HepG2 (cell line): ENCODE data around the gene CHDH. TPM values are rescaled to one million over a fixed set of nuclear protein-coding genes. Genes with fewer than 3 reads are reported as not detected.
A peak's percentile ranks its signal among the peaks of the same experiment; 100 is the strongest.

Experiments
- CHD2 ChIP-seq: IDR thresholded peaks from 2 replicates; pipeline ENCODE4 v1.6.1; 2011; ENCODE audit warnings: low read depth, low read length, improper control_type of control experiment
- DDIT3 ChIP-seq: sonication (generic); formaldehyde crosslinking; IDR thresholded peaks from 2 replicates; pipeline ENCODE4 v1.4.0; 2020; ENCODE audit warnings: mild to moderate bottlenecking, missing genetic modification reagents
- FOXA1 ChIP-seq, 2 experiments: fragments of 450-650 bp in 1 of 2; sonication (generic) in 1 of 2; formaldehyde crosslinking in 1 of 2; IDR thresholded peaks; 2 replicates each; pipeline versions ENCODE4 v1.4.0 to v1.6.1; 2016 to 2020; ENCODE audit warnings: missing genetic modification reagents in 1 of 2
- HNRNPUL1 ChIP-seq: fragments of 200-400 bp; formaldehyde crosslinking; IDR thresholded peaks from 2 replicates; pipeline ENCODE4 v1.6.1; 2017; ENCODE audit warnings: low read depth, mild to moderate bottlenecking, low read length, moderate library complexity
- PATZ1 ChIP-seq: sonication (generic); formaldehyde crosslinking; IDR thresholded peaks from 2 replicates; pipeline ENCODE4 v1.4.0; 2020; ENCODE audit warnings: missing genetic modification reagents
- STAT6 ChIP-seq: sonication (generic); formaldehyde crosslinking; IDR thresholded peaks from 2 replicates; pipeline ENCODE4 v1.4.0; 2020; ENCODE audit warnings: missing genetic modification reagents, mild to moderate bottlenecking, borderline replicate concordance
- TFE3 ChIP-seq: IDR thresholded peaks from 2 replicates; pipeline ENCODE4 v1.6.1; 2016
- TGIF2 ChIP-seq: IDR thresholded peaks from 2 replicates; pipeline ENCODE4 v1.6.1; 2016; ENCODE audit warnings: control low read depth, missing compliant biosample characterization
- ZMYM3 ChIP-seq: sonication (generic); formaldehyde crosslinking; IDR thresholded peaks from 2 replicates; pipeline ENCODE4 v1.5.1; 2020; ENCODE audit warnings: mild to moderate bottlenecking, missing genetic modification reagents
- ZNF160 ChIP-seq: sonication (generic); formaldehyde crosslinking; IDR thresholded peaks from 2 replicates; pipeline ENCODE4 v1.8.0; 2022; ENCODE audit warnings: mild to moderate bottlenecking, inconsistent platforms, missing genetic modification reagents
- ZNF280B ChIP-seq: sonication (generic); formaldehyde crosslinking; IDR thresholded peaks from 2 replicates; pipeline ENCODE4 v1.5.0; 2020; ENCODE audit warnings: missing genetic modification reagents, mild to moderate bottlenecking, borderline replicate concordance
- ZNF33A ChIP-seq: sonication (generic); formaldehyde crosslinking; IDR thresholded peaks from 2 replicates; pipeline ENCODE4 v1.5.1; 2020; ENCODE audit warnings: missing genetic modification reagents, mild to moderate bottlenecking, moderate library complexity, borderline replicate concordance
- ZNF451 ChIP-seq: sonication (generic); formaldehyde crosslinking; IDR thresholded peaks from 2 replicates; pipeline ENCODE4 v1.5.0; 2020; ENCODE audit warnings: mild to moderate bottlenecking, missing genetic modification reagents
- ZNF567 ChIP-seq: sonication (generic); formaldehyde crosslinking; IDR thresholded peaks from 2 replicates; pipeline ENCODE4 v1.8.1; 2023; ENCODE audit warnings: mild to moderate bottlenecking, missing genetic modification reagents, borderline replicate concordance
- ZNF569 ChIP-seq: sonication (generic); formaldehyde crosslinking; IDR thresholded peaks from 2 replicates; pipeline ENCODE4 v1.5.0; 2020; ENCODE audit warnings: mild to moderate bottlenecking, missing genetic modification reagents, moderate library complexity, borderline replicate concordance
- ZNF761 ChIP-seq: sonication (generic); formaldehyde crosslinking; conservative IDR thresholded peaks from 2 replicates; pipeline ENCODE4 v1.4.0; 2020; ENCODE audit warnings: mild to moderate bottlenecking, missing genetic modification reagents
- ZNF800 ChIP-seq: sonication (generic); formaldehyde crosslinking; IDR thresholded peaks from 2 replicates; pipeline ENCODE4 v1.4.0; 2020; ENCODE audit warnings: missing genetic modification reagents
- polyA plus RNA-seq, 8 experiments: library from polyadenylated mRNA; depleted of rRNA in 3 of 8; stranded (reverse) in 7 of 8; unstranded in 1 of 8; fragments of >200 nt; fragmentation: Illumina TruSeq in 4 of 8; extraction: Trizol in 4 of 8; gene quantifications; 2 replicates each; pipeline versions ENCODE4 v1.2.1 to v1.2.3, GENCODE V29; 2011 to 2016; ENCODE audit warnings: low read depth in 4 of 8, missing spikeins in 1 of 8, mixed read lengths in 1 of 8; ENCODE audit not compliant: insufficient read depth in 1 of 8
- total RNA-seq, 5 experiments: library from RNA; depleted of rRNA; stranded (reverse); fragments of >200 nt; fragmentation: Illumina TruSeq; extraction: Trizol; gene quantifications; 2 replicates each; pipeline ENCODE4 v1.2.3, GENCODE V29; 2016; ENCODE audit warnings: low read depth in 1 of 5

The CHDH gene
- total and polyA plus RNA-seq, 2 of the 13 experiments (the other 11 are each of a cell fraction or from before 2014, with no cell fraction given), result 28.1 to 48.9 TPM

- no peak for TF ChIP-seq ZNF280B (CRISPR knock-in tag)
- no peak for TF ChIP-seq ZNF451 (CRISPR knock-in tag)
- no peak; the same call in 1 of the 2 replicates for TF ChIP-seq TGIF2 (CRISPR knock-in tag)
- TF ChIP-seq TFE3, result no peak
- no peak for TF ChIP-seq CHD2
- TF ChIP-seq ZNF33A (CRISPR knock-in tag), result no peak
- peak; percentile 95 for TF ChIP-seq PATZ1 (CRISPR knock-in tag)
- TF ChIP-seq ZNF567, result no peak
- no peak for TF ChIP-seq HNRNPUL1
- TF ChIP-seq STAT6 (CRISPR knock-in tag), result no peak
- TF ChIP-seq DDIT3 (CRISPR knock-in tag), result no peak
- TF ChIP-seq ZNF761 (CRISPR knock-in tag), result no peak; the same call in 1 of the 2 replicates
- no peak for TF ChIP-seq FOXA1 (IDR thresholded peaks at IDR 0.05)
- no peak for TF ChIP-seq FOXA1 (CRISPR knock-in tag; IDR thresholded peaks at IDR 0.05)
- no peak for TF ChIP-seq ZNF160 (CRISPR knock-in tag)
- TF ChIP-seq ZMYM3 (CRISPR knock-in tag), result no peak
- peak; percentile 81; the same call in 1 of the 2 replicates for TF ChIP-seq ZNF800
- no peak for TF ChIP-seq ZNF569
These were observed 2.7 kb downstream of the CHDH start (continued) for GRCh38 chr3:53843195-53844177.
